Uterus (tissue), 2 donors: ENCODE measurements around the gene SHOX.

Source experiments
- POLR2A ChIP-seq, 2 donors: fragments of 450-650 bp; IDR thresholded peaks; one replicate each; pipeline ENCODE4 v1.6.1; 2016; ENCODE audit warnings: antibody characterized with exemption in 2 of 2, mild to moderate bottlenecking in 1 of 2, moderate library complexity in 1 of 2
- TF ChIP-seq, protein P1 (sequence below), 4 experiments: fragments of 200-600 bp in 2 of 4; fragments of 450-650 bp in 2 of 4; sonication (generic) in 2 of 4; IDR thresholded peaks; one replicate each; pipeline ENCODE4 v1.5.1; 2016 to 2019; ENCODE audit warnings: antibody characterized with exemption in 4 of 4, mild to moderate bottlenecking in 2 of 4, moderate library complexity in 1 of 4

DNA sequence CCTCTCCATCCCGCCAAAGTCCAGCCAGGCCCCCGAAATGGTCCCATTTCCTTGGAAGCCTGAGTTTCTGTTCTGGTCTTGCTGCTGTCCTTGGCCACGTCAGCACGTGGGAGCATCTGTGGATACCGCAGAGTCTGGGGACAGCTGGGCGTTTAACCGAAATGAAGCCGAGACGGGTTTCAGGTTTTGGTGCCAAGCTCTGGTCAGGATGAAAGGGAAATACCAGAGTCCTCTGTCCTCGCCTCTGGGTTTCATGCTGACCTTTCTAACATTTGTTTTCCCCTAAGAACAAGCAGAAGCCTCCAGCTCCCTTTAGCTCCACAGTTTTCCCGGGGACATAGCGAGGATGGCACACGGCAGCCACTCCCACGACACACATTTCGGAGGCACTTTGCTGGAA, 19.7 kb downstream of the SHOX start:
- TF ChIP-seq, protein P1, sequence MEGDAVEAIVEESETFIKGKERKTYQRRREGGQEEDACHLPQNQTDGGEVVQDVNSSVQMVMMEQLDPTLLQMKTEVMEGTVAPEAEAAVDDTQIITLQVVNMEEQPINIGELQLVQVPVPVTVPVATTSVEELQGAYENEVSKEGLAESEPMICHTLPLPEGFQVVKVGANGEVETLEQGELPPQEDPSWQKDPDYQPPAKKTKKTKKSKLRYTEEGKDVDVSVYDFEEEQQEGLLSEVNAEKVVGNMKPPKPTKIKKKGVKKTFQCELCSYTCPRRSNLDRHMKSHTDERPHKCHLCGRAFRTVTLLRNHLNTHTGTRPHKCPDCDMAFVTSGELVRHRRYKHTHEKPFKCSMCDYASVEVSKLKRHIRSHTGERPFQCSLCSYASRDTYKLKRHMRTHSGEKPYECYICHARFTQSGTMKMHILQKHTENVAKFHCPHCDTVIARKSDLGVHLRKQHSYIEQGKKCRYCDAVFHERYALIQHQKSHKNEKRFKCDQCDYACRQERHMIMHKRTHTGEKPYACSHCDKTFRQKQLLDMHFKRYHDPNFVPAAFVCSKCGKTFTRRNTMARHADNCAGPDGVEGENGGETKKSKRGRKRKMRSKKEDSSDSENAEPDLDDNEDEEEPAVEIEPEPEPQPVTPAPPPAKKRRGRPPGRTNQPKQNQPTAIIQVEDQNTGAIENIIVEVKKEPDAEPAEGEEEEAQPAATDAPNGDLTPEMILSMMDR (IDR thresholded peaks at IDR 0.05) = no peak
- no peak for TF ChIP-seq POLR2A (IDR thresholded peaks at IDR 0.05)
